ENCODE data around the gene CHKA. TPM values are rescaled to one million over a fixed set of nuclear protein-coding genes. Genes with fewer than 3 reads are reported as not detected.

The CHKA gene
- total and polyA plus RNA-seq, 9 of the 15 experiments (the other 6 are each of a cell fraction or from before 2014, with no cell fraction given), result 3.6 to 37.0 (median 30.2) TPM

DNA sequence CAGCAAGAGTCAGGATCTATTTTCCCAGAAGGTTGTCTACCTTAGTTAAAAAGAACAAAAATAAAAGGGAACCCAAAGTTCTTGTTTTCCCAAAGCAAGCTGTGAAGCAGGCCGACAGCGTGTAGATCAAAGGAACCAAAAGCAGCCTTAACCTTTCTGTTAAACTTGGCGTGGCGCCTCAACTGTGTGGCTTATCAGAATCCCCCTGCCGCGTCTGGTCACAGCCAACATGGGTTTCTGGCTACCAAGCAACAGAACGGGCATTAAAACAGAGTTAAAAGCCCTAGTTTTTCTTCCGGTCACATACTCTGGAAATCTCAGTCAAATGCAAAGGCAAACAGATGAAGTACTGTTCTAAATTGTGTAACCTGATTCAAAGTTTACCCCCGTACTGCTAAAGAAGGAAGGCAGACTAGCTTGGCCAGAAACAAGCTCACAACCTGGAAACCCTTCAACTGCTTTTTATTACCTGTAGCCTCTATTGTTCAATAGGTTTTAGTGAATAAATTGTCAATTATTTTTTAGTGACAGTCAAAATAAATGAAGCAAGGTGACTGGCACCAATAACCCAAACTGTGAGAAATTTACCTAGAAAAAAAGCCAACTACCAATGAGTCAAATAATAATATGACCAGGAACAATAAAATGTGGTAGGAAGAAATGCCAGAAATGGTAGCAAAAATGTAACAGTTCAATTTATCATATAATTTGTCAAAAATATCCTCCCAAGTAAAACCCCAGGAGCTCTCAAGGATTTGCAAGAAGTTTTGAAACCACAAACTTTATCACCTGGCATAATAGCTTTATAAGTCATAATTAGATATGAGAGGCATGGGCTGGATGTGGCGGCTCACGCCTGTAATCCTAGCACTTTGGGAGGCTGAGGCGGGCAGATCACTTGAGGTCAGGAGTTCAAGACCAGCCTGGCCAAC is 21.4 kb downstream of the CHKA start (continued):
- TF ChIP-seq NEUROD1 (IDR thresholded peaks at IDR 0.05; ENCODE audit: borderline replicate concordance, low read depth, low read length, partially characterized antibody) (no peak), POLR3G (IDR thresholded peaks at IDR 0.05; ENCODE audit: extremely low read depth, insufficient read length, insufficient replicate concordance) (no peak), ZNF583 (CRISPR knock-in tag; IDR thresholded peaks at IDR 0.05) (no peak), JUN (IDR thresholded peaks at IDR 0.05; ENCODE audit: borderline replicate concordance, low read depth, low read length) (no peak), JUN (CRISPR knock-in tag; IDR thresholded peaks at IDR 0.05; ENCODE audit: borderline replicate concordance) (no peak), MCM2 (IDR thresholded peaks at IDR 0.05; ENCODE audit: low read depth) (no peak), DPF2 (IDR thresholded peaks at IDR 0.05) (peak; percentile 54), L3MBTL2 (IDR thresholded peaks at IDR 0.05) (0 out of 2 replicates have a peak, but pooled peaks have one; percentile 22), ARNT (IDR thresholded peaks at IDR 0.05) (no peak)
- TF ChIP-seq, protein P1, sequence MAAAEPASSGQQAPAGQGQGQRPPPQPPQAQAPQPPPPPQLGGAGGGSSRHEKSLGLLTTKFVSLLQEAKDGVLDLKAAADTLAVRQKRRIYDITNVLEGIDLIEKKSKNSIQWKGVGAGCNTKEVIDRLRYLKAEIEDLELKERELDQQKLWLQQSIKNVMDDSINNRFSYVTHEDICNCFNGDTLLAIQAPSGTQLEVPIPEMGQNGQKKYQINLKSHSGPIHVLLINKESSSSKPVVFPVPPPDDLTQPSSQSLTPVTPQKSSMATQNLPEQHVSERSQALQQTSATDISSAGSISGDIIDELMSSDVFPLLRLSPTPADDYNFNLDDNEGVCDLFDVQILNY (CRISPR knock-in tag; IDR thresholded peaks at IDR 0.05), result no peak
- TF ChIP-seq, protein P2, sequence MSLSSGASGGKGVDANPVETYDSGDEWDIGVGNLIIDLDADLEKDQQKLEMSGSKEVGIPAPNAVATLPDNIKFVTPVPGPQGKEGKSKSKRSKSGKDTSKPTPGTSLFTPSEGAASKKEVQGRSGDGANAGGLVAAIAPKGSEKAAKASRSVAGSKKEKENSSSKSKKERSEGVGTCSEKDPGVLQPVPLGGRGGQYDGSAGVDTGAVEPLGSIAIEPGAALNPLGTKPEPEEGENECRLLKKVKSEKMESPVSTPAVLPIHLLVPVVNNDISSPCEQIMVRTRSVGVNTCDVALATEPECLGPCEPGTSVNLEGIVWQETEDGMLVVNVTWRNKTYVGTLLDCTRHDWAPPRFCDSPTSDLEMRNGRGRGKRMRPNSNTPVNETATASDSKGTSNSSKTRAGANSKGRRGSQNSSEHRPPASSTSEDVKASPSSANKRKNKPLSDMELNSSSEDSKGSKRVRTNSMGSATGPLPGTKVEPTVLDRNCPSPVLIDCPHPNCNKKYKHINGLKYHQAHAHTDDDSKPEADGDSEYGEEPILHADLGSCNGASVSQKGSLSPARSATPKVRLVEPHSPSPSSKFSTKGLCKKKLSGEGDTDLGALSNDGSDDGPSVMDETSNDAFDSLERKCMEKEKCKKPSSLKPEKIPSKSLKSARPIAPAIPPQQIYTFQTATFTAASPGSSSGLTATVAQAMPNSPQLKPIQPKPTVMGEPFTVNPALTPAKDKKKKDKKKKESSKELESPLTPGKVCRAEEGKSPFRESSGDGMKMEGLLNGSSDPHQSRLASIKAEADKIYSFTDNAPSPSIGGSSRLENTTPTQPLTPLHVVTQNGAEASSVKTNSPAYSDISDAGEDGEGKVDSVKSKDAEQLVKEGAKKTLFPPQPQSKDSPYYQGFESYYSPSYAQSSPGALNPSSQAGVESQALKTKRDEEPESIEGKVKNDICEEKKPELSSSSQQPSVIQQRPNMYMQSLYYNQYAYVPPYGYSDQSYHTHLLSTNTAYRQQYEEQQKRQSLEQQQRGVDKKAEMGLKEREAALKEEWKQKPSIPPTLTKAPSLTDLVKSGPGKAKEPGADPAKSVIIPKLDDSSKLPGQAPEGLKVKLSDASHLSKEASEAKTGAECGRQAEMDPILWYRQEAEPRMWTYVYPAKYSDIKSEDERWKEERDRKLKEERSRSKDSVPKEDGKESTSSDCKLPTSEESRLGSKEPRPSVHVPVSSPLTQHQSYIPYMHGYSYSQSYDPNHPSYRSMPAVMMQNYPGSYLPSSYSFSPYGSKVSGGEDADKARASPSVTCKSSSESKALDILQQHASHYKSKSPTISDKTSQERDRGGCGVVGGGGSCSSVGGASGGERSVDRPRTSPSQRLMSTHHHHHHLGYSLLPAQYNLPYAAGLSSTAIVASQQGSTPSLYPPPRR (CRISPR knock-in tag; IDR thresholded peaks at IDR 0.05; ENCODE audit: borderline replicate concordance), result no peak
- TF ChIP-seq, protein P3, sequence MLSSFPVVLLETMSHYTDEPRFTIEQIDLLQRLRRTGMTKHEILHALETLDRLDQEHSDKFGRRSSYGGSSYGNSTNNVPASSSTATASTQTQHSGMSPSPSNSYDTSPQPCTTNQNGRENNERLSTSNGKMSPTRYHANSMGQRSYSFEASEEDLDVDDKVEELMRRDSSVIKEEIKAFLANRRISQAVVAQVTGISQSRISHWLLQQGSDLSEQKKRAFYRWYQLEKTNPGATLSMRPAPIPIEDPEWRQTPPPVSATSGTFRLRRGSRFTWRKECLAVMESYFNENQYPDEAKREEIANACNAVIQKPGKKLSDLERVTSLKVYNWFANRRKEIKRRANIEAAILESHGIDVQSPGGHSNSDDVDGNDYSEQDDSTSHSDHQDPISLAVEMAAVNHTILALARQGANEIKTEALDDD (IDR thresholded peaks at IDR 0.05), result peak; percentile 67
- TF ChIP-seq, protein P4, sequence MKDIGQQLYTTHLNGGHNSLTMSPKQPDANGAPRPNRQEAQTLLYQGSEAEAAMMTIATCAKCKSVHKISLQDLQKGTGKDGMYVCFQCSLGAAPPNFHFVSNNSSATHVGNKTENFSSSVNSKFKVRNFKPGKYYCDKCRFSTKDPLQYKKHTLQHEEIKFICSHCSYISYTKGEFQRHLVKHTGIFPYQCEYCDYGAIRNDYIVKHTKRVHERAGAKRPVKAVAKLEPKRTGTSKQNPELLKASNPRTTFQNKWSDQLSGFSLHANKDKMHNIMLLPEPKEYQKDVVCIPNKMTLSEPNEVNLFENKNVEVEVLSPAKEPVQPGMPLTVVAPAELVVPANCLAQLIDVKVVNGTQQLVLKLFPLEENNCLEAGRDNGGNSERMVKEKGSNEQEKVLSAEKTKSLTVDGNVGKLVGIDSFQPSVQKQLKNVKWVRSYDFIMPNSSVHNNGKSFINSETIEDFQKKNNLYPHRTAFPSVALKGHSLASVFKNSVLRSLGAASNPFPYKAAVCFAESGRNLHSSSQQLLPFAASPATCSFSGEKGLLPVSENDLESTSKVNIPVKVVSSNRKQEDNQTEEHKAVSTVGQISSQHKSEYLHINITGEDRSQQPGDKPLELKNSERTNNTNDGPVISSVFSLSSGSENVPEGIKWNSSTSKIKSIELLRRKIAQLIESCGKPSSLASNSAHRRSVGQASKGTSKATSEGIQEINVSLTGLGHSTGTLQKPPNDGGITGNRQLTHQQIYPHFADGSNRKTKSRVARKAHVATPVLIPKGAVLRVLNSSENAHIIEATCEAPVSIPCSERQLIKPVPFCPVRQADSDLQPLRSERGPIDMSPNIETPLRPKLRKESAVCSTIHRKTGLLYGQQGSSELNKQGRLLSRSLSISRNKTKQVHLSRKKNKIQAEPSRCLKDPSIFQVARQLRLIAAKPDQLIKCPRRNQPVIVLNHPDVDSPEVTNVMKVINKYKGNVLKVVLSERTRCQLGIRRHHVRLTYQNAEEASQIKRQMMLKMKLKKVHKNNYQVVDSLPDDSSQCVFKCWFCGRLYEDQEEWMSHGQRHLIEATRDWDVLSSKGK (CRISPR knock-in tag; IDR thresholded peaks at IDR 0.05), result no peak
